GM12801 (cell line): ENCODE results near the gene PFKFB3.

Source experiments
- TF ChIP-seq, protein P1 (sequence below): IDR thresholded peaks from one replicate; pipeline ENCODE4 v1.5.1; 2011; ENCODE audit warnings: control low read depth; ENCODE audit not compliant: insufficient read length; ENCODE audit errors: extremely low read depth

Gene PFKFB3

DNA sequence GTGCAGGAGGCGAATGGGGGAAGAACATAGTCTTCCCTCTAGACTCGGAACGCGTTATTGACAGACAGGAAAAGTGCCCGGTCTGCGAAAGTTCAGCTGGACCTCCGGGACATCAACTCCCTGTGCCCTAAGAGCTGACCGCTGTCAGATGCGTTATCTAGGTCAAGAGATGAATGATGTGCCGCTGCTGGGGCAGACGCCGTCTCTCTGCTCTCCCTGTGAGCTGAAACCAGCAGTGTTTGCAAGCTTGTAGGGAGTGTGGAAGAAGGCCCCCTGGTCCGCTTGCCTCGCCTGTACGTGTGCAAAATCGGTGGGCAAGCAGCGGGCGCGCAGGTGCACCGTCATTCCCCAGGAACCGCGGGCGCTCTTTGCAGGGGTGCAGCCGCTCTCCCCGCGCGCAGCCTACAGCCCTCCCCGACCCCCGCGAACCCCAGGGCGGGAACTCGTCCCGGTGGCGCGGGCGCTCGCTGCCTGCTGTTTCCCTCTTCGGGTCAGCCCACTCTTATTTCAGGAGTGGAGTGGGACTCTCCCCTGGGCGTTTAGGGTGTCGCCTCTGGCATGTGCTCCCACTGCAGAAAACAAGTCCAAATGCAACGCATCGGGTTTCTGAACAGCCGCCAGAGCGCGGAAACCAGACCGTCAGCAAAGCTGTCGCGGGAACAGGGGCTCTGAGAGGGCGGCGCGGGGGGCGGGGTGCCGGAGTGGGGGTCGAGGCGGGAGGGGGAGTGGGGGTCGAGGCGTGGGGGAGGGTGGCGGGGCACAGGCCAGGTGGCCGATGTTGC lies 1.8 kb upstream of the PFKFB3 start:
- TF ChIP-seq, protein P1, sequence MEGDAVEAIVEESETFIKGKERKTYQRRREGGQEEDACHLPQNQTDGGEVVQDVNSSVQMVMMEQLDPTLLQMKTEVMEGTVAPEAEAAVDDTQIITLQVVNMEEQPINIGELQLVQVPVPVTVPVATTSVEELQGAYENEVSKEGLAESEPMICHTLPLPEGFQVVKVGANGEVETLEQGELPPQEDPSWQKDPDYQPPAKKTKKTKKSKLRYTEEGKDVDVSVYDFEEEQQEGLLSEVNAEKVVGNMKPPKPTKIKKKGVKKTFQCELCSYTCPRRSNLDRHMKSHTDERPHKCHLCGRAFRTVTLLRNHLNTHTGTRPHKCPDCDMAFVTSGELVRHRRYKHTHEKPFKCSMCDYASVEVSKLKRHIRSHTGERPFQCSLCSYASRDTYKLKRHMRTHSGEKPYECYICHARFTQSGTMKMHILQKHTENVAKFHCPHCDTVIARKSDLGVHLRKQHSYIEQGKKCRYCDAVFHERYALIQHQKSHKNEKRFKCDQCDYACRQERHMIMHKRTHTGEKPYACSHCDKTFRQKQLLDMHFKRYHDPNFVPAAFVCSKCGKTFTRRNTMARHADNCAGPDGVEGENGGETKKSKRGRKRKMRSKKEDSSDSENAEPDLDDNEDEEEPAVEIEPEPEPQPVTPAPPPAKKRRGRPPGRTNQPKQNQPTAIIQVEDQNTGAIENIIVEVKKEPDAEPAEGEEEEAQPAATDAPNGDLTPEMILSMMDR, result no peak

- TF ChIP-seq, protein P1, result no peak
Measured at GRCh38 chr10:6201516-6201975, 1.2 kb upstream of the PFKFB3 start.

- TF ChIP-seq, protein P1, result no peak
Measured at GRCh38 chr10:6202098-6202683, 541 bp upstream of the PFKFB3 start.

DNA sequence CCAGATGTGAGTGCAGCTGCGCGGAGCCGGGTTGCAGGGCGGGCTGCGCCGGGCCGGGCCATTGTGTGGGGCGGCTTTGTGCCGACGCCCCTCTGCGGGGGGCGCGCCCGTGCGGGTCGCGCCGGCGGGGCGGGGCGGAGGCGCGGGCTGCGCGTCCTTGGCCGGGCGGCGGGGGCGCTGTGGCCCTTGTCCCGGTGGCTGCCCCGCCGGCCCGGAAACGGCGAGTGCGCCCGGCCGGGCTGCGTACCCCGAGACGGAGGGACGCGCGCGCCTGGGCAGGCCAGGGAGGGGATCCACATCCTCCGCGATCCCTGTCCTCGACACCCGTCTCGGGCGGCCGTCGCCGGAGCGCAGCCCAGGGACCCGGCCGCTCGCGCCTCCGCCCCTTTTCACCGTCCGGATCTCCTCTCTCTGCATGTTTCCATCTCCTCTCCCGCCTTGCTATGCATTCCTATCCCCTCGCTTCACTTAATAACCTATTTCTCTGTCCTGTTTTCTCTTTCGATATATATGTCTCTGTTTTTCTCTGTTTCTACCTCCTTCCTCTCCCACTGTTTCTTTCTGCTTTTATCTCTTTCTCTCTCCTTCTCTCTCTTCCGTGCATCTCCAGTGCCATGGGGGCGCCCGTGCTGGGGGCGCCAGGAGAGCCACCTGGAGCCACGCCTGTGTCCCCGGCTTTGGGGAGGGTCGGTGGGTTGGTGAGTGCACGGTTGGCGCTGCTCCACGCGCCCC lies 765 bp downstream of the PFKFB3 start:
- TF ChIP-seq, protein P1, result no peak

GRCh38 chr10:6204063-6204340 lies 1.3 kb downstream of the PFKFB3 start:
- TF ChIP-seq, protein P1, result no peak

- TF ChIP-seq, protein P1, result no peak
Measured at GRCh38 chr10:6204341-6205191, 1.8 kb downstream of the PFKFB3 start.

DNA sequence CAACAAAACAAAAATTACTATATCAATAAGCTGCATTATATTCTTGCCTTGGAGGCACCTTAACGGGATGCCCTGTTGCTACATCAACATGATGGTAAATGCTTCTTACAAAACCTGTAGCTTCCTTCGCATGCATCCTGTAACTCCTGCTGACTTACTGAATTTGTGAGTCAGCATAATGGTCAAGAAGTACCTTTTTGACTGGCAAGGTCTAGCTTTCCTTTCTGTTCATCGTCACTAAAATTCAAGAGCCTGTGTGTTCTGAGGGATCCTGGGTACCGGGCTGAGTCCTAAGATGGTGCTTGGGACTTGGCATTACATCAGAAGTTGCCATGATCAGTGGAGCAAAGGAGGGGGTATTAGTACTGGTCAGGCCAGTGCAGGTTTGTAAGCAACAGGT lies 4.9 kb downstream of the PFKFB3 start:
- TF ChIP-seq, protein P1, result no peak
